GM21360 (cell line): Measurements from ENCODE around the gene LRIT3.

Experiments
- ATAC-seq: cut with Tn5 transposase; IDR thresholded peaks from one replicate; pipeline ENCODE4 v1.9.1; 2021; ENCODE audit warnings: mild to moderate bottlenecking, moderate library complexity; ENCODE audit not compliant: unreplicated experiment

The LRIT3 gene

GRCh38 chr4:109847896-109848442 is at the start of gene LRIT3:
Gene LRIT3 (plus strand): TSS chr4:109848107. CDS start chr4:109848202, 95 bp downstream.
- ATAC-seq, result no peak

GRCh38 chr4:109798866-109799265 is 49.0 kb upstream of the LRIT3 start:
- no peak for ATAC-seq

DNA sequence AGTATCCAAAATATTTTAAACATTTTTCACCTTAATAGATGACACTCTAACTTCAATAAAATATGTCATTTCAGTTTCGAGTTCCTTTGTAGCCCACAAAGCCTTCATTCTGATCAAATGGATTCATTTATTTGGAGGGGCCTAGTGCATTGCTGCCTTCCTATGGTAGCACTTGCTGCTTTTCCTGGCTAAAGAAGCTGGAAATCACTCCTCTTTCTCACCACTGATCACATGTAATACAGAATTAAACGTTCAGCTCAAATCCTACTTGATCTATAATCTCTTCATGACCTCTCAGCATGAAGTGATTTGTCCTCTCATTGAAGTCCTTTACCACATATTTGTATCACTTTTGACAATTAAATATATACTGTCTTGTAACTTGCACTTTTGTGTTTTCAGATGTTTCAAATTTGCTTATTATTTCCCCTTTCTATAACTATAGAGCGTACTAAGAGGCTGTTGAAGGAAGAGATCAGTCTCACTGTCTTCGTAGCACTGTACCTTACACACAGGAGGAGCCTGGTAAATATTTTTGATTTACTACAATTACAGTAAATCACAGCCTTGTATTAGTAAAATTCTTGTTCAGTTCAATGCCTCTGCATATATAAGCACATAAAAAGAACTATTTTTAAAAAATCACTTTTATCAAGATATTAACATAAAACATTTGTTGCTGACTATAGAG is 46.7 kb upstream of the LRIT3 start:
- ATAC-seq, result no peak

- ATAC-seq, result no peak
Observed at GRCh38 chr4:109801895-109802319, 46.0 kb upstream of the LRIT3 start, which contains the start of gene CFI. Gene CFI (minus strand): TSS chr4:109801999. CDS start chr4:109801971, 28 bp downstream.

DNA sequence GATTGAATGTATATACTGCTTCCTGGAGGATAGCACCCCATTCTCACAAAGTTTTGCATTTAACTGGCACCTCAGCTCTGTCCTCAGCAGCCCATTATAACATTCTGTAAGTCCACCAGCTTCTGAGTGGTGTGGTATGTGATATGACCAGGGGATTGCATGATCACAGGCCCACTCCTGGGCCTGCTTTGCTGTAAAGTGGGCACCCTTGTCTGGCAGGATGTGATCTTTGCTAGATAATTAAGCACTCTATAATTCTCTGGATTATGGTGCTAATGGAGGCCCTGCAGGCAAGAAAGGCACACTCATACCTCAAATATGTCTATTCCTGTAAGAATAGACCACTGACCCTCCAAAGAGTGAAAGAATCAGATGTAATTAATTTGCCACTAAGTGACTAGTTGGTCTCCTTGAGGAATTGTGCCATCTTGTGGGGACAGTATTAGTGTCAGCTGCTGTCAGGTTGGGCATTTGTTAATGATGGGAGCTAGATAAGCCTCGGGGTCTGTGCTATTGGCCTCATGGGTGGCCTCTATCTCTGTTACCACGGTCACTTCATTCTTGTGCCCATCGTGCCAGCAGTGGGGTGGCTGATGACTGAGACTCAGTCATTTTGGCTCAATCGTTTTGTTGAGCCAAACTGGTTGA is 43.9 kb upstream of the LRIT3 start:
- ATAC-seq, result peak; percentile 74

DNA sequence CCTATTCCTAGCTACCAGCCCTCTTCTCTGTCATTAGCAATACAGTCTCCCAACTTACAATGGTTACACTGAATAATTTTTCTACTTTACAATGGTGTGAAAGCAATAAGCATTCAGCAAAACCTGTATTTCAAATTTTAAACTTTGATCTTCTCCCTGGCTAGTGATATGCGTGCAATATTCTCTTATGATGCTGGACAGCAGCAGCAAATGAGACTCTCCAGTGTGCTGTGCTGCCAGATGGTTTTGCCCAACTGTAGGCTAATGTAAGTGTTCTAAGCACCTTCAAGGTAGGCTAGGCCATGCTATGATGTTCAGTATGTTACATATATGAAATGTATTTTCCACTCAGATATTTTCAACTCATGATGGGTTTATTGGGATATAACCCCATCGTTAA is 38.3 kb upstream of the LRIT3 start:
- no peak for ATAC-seq

GRCh38 chr4:109810552-109811387 is 37.1 kb upstream of the LRIT3 start:
- no peak for ATAC-seq

GRCh38 chr4:109811707-109812106 is 36.2 kb upstream of the LRIT3 start:
- ATAC-seq, result no peak

DNA sequence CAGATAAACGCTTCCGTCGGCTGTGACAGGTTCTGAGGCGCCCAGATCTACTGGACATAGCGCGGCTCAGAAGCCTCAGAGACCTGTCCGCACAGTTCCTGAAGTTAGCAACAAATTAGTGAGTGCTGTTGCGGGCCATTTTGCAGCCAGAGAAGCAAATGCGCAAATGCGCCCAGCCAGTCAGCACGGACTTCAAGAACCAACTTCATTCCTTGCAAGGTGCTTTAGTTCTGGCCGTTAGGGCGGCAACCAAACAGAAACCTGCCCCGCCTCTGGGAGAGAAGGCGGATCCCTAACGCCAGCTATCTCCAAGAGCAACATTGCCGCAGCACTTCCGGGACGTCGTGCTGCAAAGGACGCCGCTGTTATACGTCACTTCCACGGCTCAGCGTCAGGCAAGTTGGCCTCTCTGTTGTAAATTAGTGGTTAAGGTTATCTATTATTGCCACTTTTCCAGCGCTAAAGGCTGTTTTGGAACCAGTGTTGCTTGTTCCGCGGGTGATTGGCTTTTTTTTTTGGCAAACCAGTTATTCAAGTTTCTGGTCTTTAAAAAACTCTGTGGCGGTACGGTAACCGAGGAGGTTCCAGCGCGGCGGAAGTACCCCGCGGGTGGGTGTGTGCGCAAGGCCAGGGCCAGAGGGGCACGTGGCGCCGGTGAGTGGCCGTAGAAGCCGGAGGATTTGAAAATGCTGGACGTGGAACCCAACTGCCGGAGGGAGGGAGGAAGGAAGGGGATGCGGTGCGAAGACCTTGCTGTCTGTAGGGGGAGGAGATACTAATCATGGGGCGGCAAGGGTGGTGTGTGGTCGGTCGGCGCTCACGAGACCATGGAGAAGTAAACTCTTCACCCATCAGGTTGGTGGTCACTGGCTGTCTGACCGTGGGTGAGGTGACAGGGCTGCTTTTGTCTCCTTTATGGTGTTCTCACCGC is 32.5 kb upstream of the LRIT3 start, which contains the start of gene GAR1:
GAR1 (plus strand) TSS at position 612 of the 931 bp plus-strand sequence. CDS start 403 bp downstream, outside the sequence.
- ATAC-seq, result peak; percentile 99

- no peak for ATAC-seq
Observed at GRCh38 chr4:109816082-109816442, 31.8 kb upstream of the LRIT3 start.

DNA sequence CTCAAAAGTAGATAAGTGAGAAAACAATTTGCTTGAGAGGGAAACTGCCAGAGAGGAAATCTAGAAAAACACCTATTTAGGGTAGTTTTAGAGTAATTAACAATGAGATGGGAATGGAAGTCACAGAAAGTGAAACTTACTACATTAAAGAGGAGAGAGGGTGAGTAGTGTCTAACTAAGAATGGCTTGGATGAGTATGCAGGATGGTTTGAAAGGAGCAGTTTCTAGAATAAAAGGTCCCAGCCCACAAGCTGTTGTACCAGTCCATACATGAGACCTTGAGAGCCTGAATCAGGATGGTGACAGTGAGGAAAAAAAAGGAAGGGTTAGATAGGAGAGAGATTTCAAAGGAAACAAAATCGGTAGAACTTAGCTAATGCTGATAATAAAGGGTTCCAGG is 31.0 kb upstream of the LRIT3 start:
- ATAC-seq, result no peak

GRCh38 chr4:109818268-109818667 is 29.6 kb upstream of the LRIT3 start:
- ATAC-seq, result no peak

- no peak for ATAC-seq
Observed at GRCh38 chr4:109820563-109820962, 27.3 kb upstream of the LRIT3 start.

GRCh38 chr4:109821185-109821584 is 26.7 kb upstream of the LRIT3 start:
- ATAC-seq, result no peak

DNA sequence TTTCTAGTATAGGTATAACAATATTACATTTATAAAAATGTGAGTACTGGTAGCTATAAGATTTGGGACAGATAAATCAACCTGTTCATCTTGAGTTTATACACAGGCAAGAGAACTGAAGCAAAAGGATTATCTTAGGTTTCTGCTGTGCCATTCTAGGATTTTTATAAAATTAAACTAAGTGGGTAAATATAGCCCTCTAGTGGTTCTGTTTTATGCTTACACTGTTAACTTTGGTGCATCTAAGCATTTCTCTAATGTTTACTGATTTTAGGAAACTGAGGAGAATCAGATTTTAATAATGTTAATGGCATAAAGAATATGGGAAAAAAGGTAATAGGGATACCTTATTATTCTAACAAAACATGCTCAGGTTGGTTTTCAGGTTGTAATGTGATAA is 21.2 kb upstream of the LRIT3 start:
- peak; percentile 55 for ATAC-seq

- ATAC-seq, result no peak
Observed at GRCh38 chr4:109827672-109828071, 20.2 kb upstream of the LRIT3 start, which contains the start of gene RRH. Gene RRH (plus strand): TSS chr4:109827972. CDS start chr4:109828028, 56 bp downstream.

DNA sequence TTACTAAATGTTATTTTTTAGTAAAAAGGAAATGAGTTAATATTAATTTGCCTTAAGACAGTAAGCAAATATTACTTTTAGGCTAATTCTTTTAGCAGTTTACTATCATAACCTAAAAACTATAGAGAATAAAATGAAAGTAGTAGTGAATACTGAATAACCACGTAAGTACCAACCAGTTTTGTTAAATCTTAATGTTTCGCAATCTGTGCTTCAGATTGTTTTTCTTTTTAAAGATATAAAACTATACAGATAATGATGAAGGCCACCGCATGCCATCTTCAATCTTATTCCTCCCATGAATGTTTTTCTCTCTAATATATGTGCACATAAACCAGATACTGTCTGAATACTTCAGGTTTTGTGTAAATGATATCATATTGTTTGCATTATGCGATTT is 14.2 kb upstream of the LRIT3 start:
- ATAC-seq, result no peak

DNA sequence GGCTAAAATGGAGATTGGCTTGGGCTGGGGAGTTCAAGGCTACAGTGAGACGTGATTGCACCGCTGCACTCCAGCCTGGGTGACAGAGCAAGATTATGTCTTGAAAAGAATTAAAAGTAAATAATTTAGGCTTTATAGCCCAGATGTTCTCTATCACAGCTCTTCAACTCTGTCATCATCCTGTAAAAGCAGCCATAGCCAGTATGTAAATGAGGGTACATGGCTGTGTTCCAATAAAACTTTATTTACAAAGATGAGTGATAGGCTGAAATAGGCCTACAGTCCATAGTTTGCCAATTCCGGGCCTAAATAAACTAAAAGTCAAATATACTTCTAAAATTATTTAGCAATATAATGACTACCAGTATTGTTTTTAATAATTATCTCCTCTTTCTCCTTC is 10.9 kb upstream of the LRIT3 start:
- ATAC-seq, result no peak

DNA sequence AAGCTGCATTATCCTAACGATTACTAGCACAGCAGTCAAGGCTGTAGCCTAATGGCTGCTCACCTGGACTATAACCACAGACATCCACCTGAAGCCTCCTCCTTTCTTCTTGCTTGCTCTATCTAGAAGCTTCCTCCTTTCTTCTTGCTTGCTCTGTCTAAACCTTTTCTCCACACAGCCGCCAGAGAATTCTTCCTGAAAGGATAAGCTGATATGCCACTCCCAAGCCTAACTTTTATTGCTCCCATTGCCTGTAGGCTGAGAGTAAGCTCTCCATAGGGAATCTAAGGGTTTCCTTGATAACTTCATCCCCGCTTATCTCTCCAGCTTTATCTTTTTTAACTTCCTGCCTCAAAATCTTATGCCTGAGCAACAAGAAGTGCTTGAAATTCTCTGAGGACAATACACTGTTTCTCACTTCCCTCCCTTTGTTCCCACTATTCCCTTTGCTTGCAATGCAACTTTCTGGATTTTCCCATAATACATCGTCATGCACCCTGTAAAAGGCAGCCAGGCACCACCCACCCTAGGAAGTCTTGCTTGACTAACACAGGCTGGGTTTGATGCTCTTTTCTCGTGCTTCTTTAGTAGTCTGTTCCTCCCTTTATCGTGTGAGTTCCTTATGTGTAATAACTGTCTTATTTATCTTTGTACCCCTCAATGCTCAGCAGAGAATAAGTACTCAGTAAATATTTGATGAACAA is 1.4 kb upstream of the LRIT3 start:
- ATAC-seq, result no peak
